CD8-positive, alpha-beta memory T cell (primary cell): Measurements from ENCODE around the gene STK32C. TPM values are rescaled to one million over a fixed set of nuclear protein-coding genes. Genes with fewer than 3 reads are reported as not detected.
A peak's percentile ranks its signal among the peaks of the same experiment; 100 is the strongest.
"Not testable (repeated sequence)": the region's sequence is repeated elsewhere in the genome, so short reads cannot be mapped to it uniquely, and the experiment has no call there.

Experiments used
- CTCF ChIA-PET: fragments of 350-600 bp; sonication (Branson Sonifier 250); formaldehyde crosslinking; loops from one replicate; lab custom pipeline; 2021; ENCODE audit warnings: antibody characterized with exemption; lab: Charles Lee
- POLR2A ChIA-PET: fragments of 350-600 bp; sonication (Branson Sonifier 250); formaldehyde crosslinking; loops from one replicate; lab custom pipeline; 2021; ENCODE audit warnings: antibody characterized with exemption; lab: Charles Lee
- DNase-seq, 5 donors: peaks; one replicate each; pipeline versions ENCODE4 v3.0.0 to v3.0.0-alpha.2; 2020 to 2022; ENCODE audit warnings: mixed read lengths in 1 of 5
- H3K27ac ChIP-seq: one replicate; pipeline ENCODE4 v1.7.0; 2013; ENCODE audit warnings: low read depth, mild to moderate bottlenecking, low read length, moderate library complexity
- H3K27me3 ChIP-seq: 2 replicates; pipeline ENCODE4 v1.7.0; 2013; ENCODE audit warnings: low read length, mild to moderate bottlenecking; ENCODE audit not compliant: insufficient read depth, poor library complexity, severe bottlenecking
- H3K36me3 ChIP-seq: 2 replicates; pipeline ENCODE4 v1.7.0; 2013; ENCODE audit warnings: mild to moderate bottlenecking, low read length, moderate library complexity; ENCODE audit not compliant: insufficient read depth
- H3K4me1 ChIP-seq: 2 replicates; pipeline ENCODE4 v1.7.0; 2013; ENCODE audit warnings: mild to moderate bottlenecking, low read length, moderate library complexity; ENCODE audit not compliant: insufficient read depth
- H3K4me3 ChIP-seq: 2 replicates; pipeline ENCODE4 v1.7.0; 2013; ENCODE audit warnings: mild to moderate bottlenecking, low read length
- H3K9me3 ChIP-seq: 2 replicates; pipeline ENCODE4 v1.7.0; 2013; ENCODE audit warnings: mild to moderate bottlenecking, low read length
- H3K27ac Mint-ChIP-seq, 8 donors: one replicate each; pipeline ENCODE4 v1.8.0; 2020 to 2021; ENCODE audit warnings: mixed read lengths in 8 of 8, mild to moderate bottlenecking in 6 of 8, inconsistent platforms in 3 of 8, moderate library complexity in 3 of 8
- H3K27me3 Mint-ChIP-seq, 2 donors: one replicate each; pipeline ENCODE4 v1.8.0; 2020 to 2021; ENCODE audit warnings: mixed read lengths in 2 of 2, mild to moderate bottlenecking in 1 of 2, moderate library complexity in 1 of 2
- H3K36me3 Mint-ChIP-seq, 3 donors: one replicate each; pipeline ENCODE4 v1.8.0; 2020 to 2021; ENCODE audit warnings: mixed read lengths in 3 of 3, inconsistent platforms in 1 of 3, mild to moderate bottlenecking in 1 of 3
- H3K4me1 Mint-ChIP-seq, 3 donors: one replicate each; pipeline ENCODE4 v1.8.0; 2020 to 2021; ENCODE audit warnings: mixed read lengths in 3 of 3, inconsistent platforms in 1 of 3, mild to moderate bottlenecking in 1 of 3
- H3K4me3 Mint-ChIP-seq, 7 donors: one replicate each; pipeline ENCODE4 v1.8.0; 2020 to 2021; ENCODE audit warnings: mixed read lengths in 7 of 7, mild to moderate bottlenecking in 6 of 7, moderate library complexity in 4 of 7, inconsistent platforms in 2 of 7
- H3K9me3 Mint-ChIP-seq, 5 donors: one replicate each; pipeline ENCODE4 v1.8.0; 2020 to 2022; ENCODE audit warnings: mixed read lengths in 5 of 5, mild to moderate bottlenecking in 3 of 5, moderate library complexity in 2 of 5, inconsistent platforms in 1 of 5
- polyA plus RNA-seq: library from polyadenylated mRNA; unstranded; fragments of 300-500 nt; fragmentation: Illumina TruSeq; gene quantifications from one replicate; pipeline ENCODE4 v1.2.3, GENCODE V29; 2021
- total RNA-seq, 2 experiments: library from RNA; stranded (reverse); gene quantifications; one replicate each; pipeline ENCODE4 v1.2.3, GENCODE V29; 2021

STK32C gene
- total and polyA plus RNA-seq, 3 experiments from 2014 or later: 8.5 to 14.9 (median 14.0) TPM

- Histone ChIP-seq H3K27ac (no peak overlapping the region), H3K4me1 (no peaks in the 10 kb centered on the region), H3K9me3 (no peaks in the 10 kb centered on the region), H3K36me3 (no peaks in the 10 kb centered on the region), H3K4me3 (no peak overlapping the region), H3K27me3 (no peaks in the 10 kb centered on the region)
- ChIA-PET CTCF (no interaction called here), POLR2A (no interaction called here)
- H3K27ac Mint-ChIP-seq: no peak overlapping the region
- DNase-seq: no peak
- no peak overlapping the region for H3K4me3 Mint-ChIP-seq
- no peaks in the 10 kb centered on the region for H3K9me3 Mint-ChIP-seq
- H3K36me3 Mint-ChIP-seq: no peaks in the 10 kb centered on the region
- H3K4me1 Mint-ChIP-seq: peaks cover 5 to 12% (median 10%) of the 10 kb centered on the region in 3 donors
- H3K27me3 Mint-ChIP-seq: no peaks in the 10 kb centered on the region
These were observed 81.9 kb downstream of the STK32C start for GRCh38 chr10:132225849-132226205.

GRCh38 chr10:132225073-132225848, 82.5 kb downstream of the STK32C start:
- no peaks in the 10 kb centered on the region for H3K27me3 Mint-ChIP-seq
- H3K27ac ChIP-seq: no peak overlapping the region
- H3K27me3 ChIP-seq: no peaks in the 10 kb centered on the region
- no peak overlapping the region for H3K4me3 Mint-ChIP-seq
- H3K36me3 Mint-ChIP-seq: peaks cover 0 to 3% (median 0%) of the 10 kb centered on the region in 3 donors
- no peaks in the 10 kb centered on the region for H3K36me3 ChIP-seq
- H3K4me3 ChIP-seq: no peak overlapping the region
- no peaks in the 10 kb centered on the region for H3K4me1 ChIP-seq
- CTCF ChIA-PET: no interaction called here
- no peak for DNase-seq
- no peaks in the 10 kb centered on the region for H3K9me3 Mint-ChIP-seq
- POLR2A ChIA-PET: no interaction called here
- no peaks in the 10 kb centered on the region for H3K9me3 ChIP-seq
- H3K27ac Mint-ChIP-seq: no peak overlapping the region
- peaks cover 5 to 12% (median 7%) of the 10 kb centered on the region in 3 donors for H3K4me1 Mint-ChIP-seq

- peaks cover under 1 to 6% (median 1%) of the 10 kb centered on the region in 3 donors for H3K4me1 Mint-ChIP-seq
- no peaks in the 10 kb centered on the region for H3K9me3 Mint-ChIP-seq
- H3K27me3 Mint-ChIP-seq: no peaks in the 10 kb centered on the region
- peaks cover 0 to 3% (median 0%) of the 10 kb centered on the region in 3 donors for H3K36me3 Mint-ChIP-seq
- no peak overlapping the region for H3K4me3 Mint-ChIP-seq
- no peak for DNase-seq
- no peak overlapping the region for H3K27ac ChIP-seq
- no peaks in the 10 kb centered on the region for H3K27me3 ChIP-seq
- no peaks in the 10 kb centered on the region for H3K4me1 ChIP-seq
- ChIA-PET CTCF (interaction anchor here (1.4 kb wide), 1 partner anchor 137 kb away, joined by 3 read pairs; no protein-coding TSS in a partner anchor), POLR2A (no interaction called here)
- no peak overlapping the region for H3K4me3 ChIP-seq
- no peak overlapping the region for H3K27ac Mint-ChIP-seq
- no peaks in the 10 kb centered on the region for H3K36me3 ChIP-seq
- no peaks in the 10 kb centered on the region for H3K9me3 ChIP-seq
These were observed 83.2 kb downstream of the STK32C start for GRCh38 chr10:132224343-132225072.

- CTCF ChIA-PET: interaction anchor here (0.7 to 1.4 kb wide), 2 partner anchors 130 to 138 kb away, joined by 3 to 4 read pairs; no protein-coding TSS in a partner anchor
These were observed 84.0 kb downstream of the STK32C start for GRCh38 chr10:132223611-132224342.

GRCh38 chr10:132223156-132223590, 84.6 kb downstream of the STK32C start:
- H3K9me3 Mint-ChIP-seq: peaks cover 0 to 4% (median 0%) of the 10 kb centered on the region in 5 donors
- CTCF ChIA-PET: interaction anchor here (0.7 to 1.4 kb wide), 2 partner anchors 130 to 139 kb away, joined by 3 to 4 read pairs; no protein-coding TSS in a partner anchor

More at GRCh38 chr10:132223611-132224342, 84.0 kb downstream of the STK32C start:
- no peaks in the 10 kb centered on the region for H3K27me3 ChIP-seq
- H3K4me3 Mint-ChIP-seq: no peak overlapping the region
- H3K9me3 Mint-ChIP-seq: peaks cover 0 to 4% (median 0%) of the 10 kb centered on the region in 5 donors
- H3K4me3 ChIP-seq: no peak overlapping the region
- H3K27ac Mint-ChIP-seq: peak overlapping the region in 2 of 8 donors; percentile 42 to 50
- no peak for DNase-seq
- H3K4me1 ChIP-seq: no peaks in the 10 kb centered on the region
- POLR2A ChIA-PET: no interaction called here
- no peaks in the 10 kb centered on the region for H3K9me3 ChIP-seq
- H3K36me3 Mint-ChIP-seq: peaks cover 0 to 3% (median under 1%) of the 10 kb centered on the region in 3 donors
- no peaks in the 10 kb centered on the region for H3K36me3 ChIP-seq
- H3K4me1 Mint-ChIP-seq: peaks cover 0 to 4% (median 0%) of the 10 kb centered on the region in 3 donors
- H3K27me3 Mint-ChIP-seq: no peaks in the 10 kb centered on the region
- H3K27ac ChIP-seq: no peak overlapping the region

GRCh38 chr10:132222726-132223125, 85.0 kb downstream of the STK32C start:
- POLR2A ChIA-PET: no interaction called here

More at GRCh38 chr10:132223156-132223590, 84.6 kb downstream of the STK32C start:
- H3K4me3 Mint-ChIP-seq: no peak overlapping the region
- peaks cover 0 to 4% (median 0%) of the 10 kb centered on the region in 3 donors for H3K4me1 Mint-ChIP-seq
- DNase-seq: peak; percentile 35 to 71 (median 41)
- Histone ChIP-seq H3K9me3 (no peaks in the 10 kb centered on the region), H3K36me3 (no peaks in the 10 kb centered on the region), H3K4me1 (no peaks in the 10 kb centered on the region), H3K27ac (no peak overlapping the region), H3K4me3 (no peak overlapping the region), H3K27me3 (no peaks in the 10 kb centered on the region)
- peaks cover 0 to 8% (median 3%) of the 10 kb centered on the region in 3 donors for H3K36me3 Mint-ChIP-seq
- H3K27me3 Mint-ChIP-seq: no peaks in the 10 kb centered on the region
- H3K27ac Mint-ChIP-seq: peak overlapping the region in 1 of 8 donors; percentile 47
- POLR2A ChIA-PET: no interaction called here

GRCh38 chr10:132220996-132221395, 86.8 kb downstream of the STK32C start:
- H3K27me3 ChIP-seq, H3K4me3 ChIP-seq, H3K27ac ChIP-seq, H3K36me3 ChIP-seq, H3K27ac Mint-ChIP-seq, H3K4me1 Mint-ChIP-seq, H3K4me1 ChIP-seq, POLR2A ChIA-PET, H3K27me3 Mint-ChIP-seq, DNase-seq, H3K4me3 Mint-ChIP-seq, H3K9me3 ChIP-seq, CTCF ChIA-PET: not testable (repeated sequence)
- Mint-ChIP-seq H3K9me3 (peaks cover 5 to 17% (median 9%) of the 10 kb centered on the region in 5 donors), H3K36me3 (peaks cover 3 to 25% (median 6%) of the 10 kb centered on the region in 3 donors)

More at GRCh38 chr10:132222726-132223125, 85.0 kb downstream of the STK32C start:
- CTCF ChIA-PET: interaction anchor here (0.8 to 1.0 kb wide), 2 partner anchors 129 to 131 kb away, joined by 4 read pairs; no protein-coding TSS in a partner anchor
- Mint-ChIP-seq H3K36me3 (peaks cover under 1 to 10% (median 3%) of the 10 kb centered on the region in 3 donors), H3K9me3 (peaks cover 0 to 5% (median 2%) of the 10 kb centered on the region in 5 donors), H3K27me3 (no peaks in the 10 kb centered on the region), H3K4me1 (peaks cover 0 to 4% (median 0%) of the 10 kb centered on the region in 3 donors), H3K27ac (peak overlapping the region in 1 of 8 donors; percentile 24), H3K4me3 (no peak overlapping the region)
- Histone ChIP-seq H3K4me3 (no peak overlapping the region), H3K27me3 (no peaks in the 10 kb centered on the region), H3K9me3 (no peaks in the 10 kb centered on the region), H3K4me1 (no peaks in the 10 kb centered on the region), H3K27ac (no peak overlapping the region), H3K36me3 (no peaks in the 10 kb centered on the region)
- DNase-seq: no peak
